Measurements from ENCODE around the gene BCDIN3D.

Gene BCDIN3D

GRCh38 chr12:49888461-49889151 is 45.7 kb upstream of the BCDIN3D start:
- H3K27ac ChIP-seq: no peak overlapping the region; the same call in 1 of the 2 replicates

GRCh38 chr12:49887536-49888401 is 44.9 kb upstream of the BCDIN3D start:
- no peak for TF ChIP-seq CTCF (conservative IDR thresholded peaks at IDR 0.05)
- H3K27ac ChIP-seq: no peak overlapping the region; the same call in 1 of the 2 replicates

More at GRCh38 chr12:49888461-49889151, 45.7 kb upstream of the BCDIN3D start:
- no peak for TF ChIP-seq CTCF (conservative IDR thresholded peaks at IDR 0.05)

- TF ChIP-seq CTCF (conservative IDR thresholded peaks at IDR 0.05): no peak
- no peak overlapping the region; the same call in 1 of the 2 replicates for H3K27ac ChIP-seq
Observed at GRCh38 chr12:49887091-49887490, 44.2 kb upstream of the BCDIN3D start.

- TF ChIP-seq CTCF (conservative IDR thresholded peaks at IDR 0.05): no peak
- H3K27ac ChIP-seq: no peak overlapping the region
Observed at GRCh38 chr12:49885663-49886461, 43.0 kb upstream of the BCDIN3D start.

- no peak for TF ChIP-seq CTCF (conservative IDR thresholded peaks at IDR 0.05)
- no peak overlapping the region for H3K27ac ChIP-seq
Observed at GRCh38 chr12:49885118-49885517, 42.2 kb upstream of the BCDIN3D start.

- TF ChIP-seq CTCF (conservative IDR thresholded peaks at IDR 0.05): no peak
- H3K27ac ChIP-seq: no peak overlapping the region
Observed at GRCh38 chr12:49882851-49883464, 40.1 kb upstream of the BCDIN3D start.

All from VCaP (cell line).